ENCODE measurements around the gene NEXMIF.
"Not testable (repeated sequence)": the region's sequence is repeated elsewhere in the genome, so short reads cannot be mapped to it uniquely, and the experiment has no call there.

NEXMIF gene

DNA sequence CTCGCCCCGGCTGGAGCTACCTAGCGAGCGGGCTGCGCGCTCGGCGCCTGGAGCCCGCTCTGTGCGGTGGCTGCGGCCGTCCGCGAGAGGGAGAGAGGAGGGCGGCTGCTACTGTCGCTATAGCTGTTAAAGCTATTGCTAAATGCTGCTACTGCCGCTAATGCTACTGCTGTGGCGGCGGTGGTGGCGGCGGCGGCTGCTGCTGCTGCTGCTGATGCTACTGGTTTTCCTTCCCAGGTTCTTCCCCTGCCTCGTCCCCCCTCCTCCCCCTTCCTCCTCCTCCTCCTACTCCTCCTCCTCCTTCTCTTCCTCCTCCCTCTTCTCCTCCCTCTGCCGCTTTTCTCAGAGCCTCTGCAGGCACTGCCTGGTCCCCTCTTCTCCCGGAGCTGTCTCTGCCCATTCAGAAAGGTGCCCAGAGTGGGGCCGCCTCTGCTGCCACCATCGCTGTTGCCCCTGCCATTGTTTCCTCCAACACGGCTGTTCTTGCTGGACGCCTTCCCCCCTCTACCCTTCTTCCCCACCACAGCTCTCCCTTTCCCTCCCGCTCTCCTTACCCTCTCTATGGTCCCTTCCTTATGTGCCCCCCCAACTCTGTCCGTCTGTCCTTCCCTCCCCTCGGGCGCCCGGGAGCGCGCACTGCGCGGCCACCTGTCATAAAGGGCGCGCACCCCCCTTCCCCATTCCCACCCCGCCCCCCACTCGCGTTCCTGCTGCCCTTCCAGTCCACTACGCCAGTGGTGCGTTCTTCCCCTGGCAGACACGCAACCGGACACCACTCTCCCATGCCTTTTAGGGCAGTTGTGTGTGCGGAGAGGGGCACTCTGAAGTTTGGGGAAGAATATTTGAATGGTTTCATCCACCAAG lies at the start of gene NEXMIF:
Gene NEXMIF (minus strand): TSS at position 228 of the 864 bp plus-strand sequence.
- TF ChIP-seq, protein P1, sequence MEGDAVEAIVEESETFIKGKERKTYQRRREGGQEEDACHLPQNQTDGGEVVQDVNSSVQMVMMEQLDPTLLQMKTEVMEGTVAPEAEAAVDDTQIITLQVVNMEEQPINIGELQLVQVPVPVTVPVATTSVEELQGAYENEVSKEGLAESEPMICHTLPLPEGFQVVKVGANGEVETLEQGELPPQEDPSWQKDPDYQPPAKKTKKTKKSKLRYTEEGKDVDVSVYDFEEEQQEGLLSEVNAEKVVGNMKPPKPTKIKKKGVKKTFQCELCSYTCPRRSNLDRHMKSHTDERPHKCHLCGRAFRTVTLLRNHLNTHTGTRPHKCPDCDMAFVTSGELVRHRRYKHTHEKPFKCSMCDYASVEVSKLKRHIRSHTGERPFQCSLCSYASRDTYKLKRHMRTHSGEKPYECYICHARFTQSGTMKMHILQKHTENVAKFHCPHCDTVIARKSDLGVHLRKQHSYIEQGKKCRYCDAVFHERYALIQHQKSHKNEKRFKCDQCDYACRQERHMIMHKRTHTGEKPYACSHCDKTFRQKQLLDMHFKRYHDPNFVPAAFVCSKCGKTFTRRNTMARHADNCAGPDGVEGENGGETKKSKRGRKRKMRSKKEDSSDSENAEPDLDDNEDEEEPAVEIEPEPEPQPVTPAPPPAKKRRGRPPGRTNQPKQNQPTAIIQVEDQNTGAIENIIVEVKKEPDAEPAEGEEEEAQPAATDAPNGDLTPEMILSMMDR (IDR thresholded peaks at IDR 0.05; ENCODE audit: insufficient read depth, low read depth, low read length, missing control alignments): peak; percentile 22
- peak within 1 kb of the TSS; percentile 71 for H3K4me3 ChIP-seq (ENCODE audit: low read depth, low read length)
- DNase-seq (ENCODE audit: low read depth): peak; percentile 79

DNA sequence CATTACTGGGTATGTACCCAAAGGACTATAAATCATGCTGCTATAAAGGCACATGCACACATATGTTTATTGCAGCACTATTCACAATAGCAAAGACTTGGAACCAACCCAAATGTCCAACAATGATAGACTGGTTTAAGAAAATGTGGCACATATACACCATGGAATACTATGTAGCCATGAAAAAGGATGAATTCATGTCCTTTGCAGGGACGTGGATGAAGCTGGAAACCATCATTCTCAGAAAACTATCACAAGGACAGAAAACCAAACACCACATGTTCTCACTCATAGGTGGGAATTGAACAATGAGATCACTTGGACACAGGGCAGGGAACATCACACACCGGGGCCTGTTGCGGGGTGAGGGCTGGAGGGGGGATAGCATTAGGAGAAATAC lies 36.7 kb upstream of the NEXMIF start:
- H3K4me3 ChIP-seq (ENCODE audit: low read depth, low read length); DNase-seq (ENCODE audit: low read depth): not testable (repeated sequence)

DNA sequence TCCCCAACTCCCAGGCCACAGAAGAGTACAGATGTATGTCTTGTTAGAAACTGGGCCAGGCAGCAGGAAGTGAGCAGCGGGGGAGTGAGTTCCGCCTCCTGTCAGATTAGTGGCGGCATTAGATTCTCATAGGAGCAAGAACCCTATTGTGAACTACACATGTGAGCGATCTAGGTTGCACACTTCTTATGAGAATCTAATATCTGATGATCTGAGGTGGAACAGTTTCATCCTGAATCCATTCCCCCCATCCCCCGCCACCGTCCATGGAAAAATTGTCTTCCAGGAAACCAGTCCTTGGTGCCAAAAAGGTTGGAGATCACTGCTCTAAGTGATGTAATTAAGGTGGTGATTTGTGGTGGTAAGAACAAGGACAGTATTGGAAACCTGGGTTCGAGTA lies 24.5 kb upstream of the NEXMIF start:
- peak; percentile 23 for DNase-seq (ENCODE audit: low read depth)
- H3K4me3 ChIP-seq (ENCODE audit: low read depth, low read length): no peak overlapping the region
- TF ChIP-seq, protein P1 (IDR thresholded peaks at IDR 0.05; ENCODE audit: insufficient read depth, low read depth, low read length, missing control alignments): no peak

DNA sequence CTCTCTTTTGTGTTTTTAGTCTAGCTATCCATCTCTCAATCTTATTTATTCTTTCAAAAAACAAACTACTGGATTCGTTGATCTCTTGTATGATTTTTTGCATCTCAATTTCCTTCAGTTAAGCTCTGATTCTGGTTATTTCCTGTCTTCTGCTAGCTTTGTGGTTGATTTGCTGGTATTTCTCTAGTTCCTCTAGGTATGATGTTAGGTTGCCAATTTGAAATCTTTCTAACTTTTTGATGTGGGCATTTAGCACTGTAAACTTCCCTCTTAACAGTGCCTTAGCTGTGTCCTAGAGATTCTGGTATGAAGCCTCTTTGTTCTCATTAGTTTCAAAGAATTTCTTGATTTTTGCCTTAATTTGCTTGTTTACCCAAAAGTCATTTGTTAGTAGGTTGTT lies 15.2 kb upstream of the NEXMIF start:
- TF ChIP-seq, protein P1 (IDR thresholded peaks at IDR 0.05; ENCODE audit: insufficient read depth, low read depth, low read length, missing control alignments): no peak
- no peak overlapping the region for H3K4me3 ChIP-seq (ENCODE audit: low read depth, low read length)
- no peak for DNase-seq (ENCODE audit: low read depth)

DNA sequence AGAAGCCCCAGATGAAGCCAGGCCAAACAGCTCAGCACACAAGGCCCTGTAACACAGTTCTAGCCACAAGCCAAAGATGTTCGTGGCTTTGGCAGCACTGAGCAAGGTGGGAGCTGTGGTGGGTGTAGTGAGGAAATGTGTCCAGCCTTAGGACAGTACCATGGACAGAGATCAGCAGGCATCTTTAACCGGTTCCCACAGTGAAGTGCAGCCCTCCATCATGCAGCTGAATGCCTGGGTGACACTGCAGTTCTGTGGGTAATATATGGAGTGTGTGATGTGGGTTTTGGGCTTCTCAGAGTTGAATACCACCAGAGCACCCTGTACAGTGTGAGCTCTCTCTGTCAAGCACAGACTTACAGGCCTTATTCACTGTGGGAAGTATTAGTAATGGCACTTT lies 6.0 kb upstream of the NEXMIF start:
- DNase-seq (ENCODE audit: low read depth): peak; percentile 25
- no peak overlapping the region for H3K4me3 ChIP-seq (ENCODE audit: low read depth, low read length)
- TF ChIP-seq, protein P1 (IDR thresholded peaks at IDR 0.05; ENCODE audit: insufficient read depth, low read depth, low read length, missing control alignments): no peak

DNA sequence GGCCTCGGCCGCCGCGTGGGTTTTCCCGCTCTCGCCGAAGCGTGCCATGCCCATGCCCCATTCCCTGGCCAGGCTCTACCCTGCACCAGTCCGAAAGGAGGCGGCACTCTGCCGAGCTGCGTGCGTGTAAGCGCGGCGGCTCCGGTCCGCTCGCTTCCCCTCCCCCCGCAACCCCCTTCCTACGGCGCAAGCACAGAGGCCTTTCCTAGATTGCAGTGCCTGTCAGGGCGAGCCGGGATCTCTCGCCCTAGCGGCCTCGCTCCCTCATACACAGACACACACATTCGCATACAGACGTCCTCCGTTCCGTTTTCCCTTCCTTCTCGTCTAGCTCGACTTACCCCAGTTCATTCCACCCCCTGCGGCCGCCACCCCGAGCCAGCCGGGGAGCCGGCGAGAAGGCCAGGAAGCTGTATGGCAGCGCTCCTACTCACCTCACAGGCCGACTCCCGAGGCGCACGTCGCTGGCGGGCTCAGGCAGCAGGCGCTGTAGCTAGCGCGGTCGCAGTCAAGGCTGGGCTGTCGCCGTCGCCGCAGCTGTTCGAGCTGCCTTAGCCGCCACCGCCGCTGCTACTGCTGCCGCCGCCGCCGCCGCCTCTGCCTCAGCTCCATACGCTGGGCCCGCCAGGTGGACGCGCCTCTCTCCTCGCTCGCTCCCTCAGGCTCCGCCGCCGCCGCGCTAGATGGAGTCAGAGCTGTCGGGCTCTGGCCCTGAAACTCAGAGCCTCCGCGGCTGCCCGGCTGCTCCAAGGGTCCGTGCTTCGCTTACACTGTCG lies 615 bp downstream of the NEXMIF start:
- TF ChIP-seq, protein P1 (IDR thresholded peaks at IDR 0.05; ENCODE audit: insufficient read depth, low read depth, low read length, missing control alignments): no peak
- DNase-seq (ENCODE audit: low read depth): peak; percentile 80
- H3K4me3 ChIP-seq (ENCODE audit: low read depth, low read length): peak overlapping the region; percentile 71

DNA sequence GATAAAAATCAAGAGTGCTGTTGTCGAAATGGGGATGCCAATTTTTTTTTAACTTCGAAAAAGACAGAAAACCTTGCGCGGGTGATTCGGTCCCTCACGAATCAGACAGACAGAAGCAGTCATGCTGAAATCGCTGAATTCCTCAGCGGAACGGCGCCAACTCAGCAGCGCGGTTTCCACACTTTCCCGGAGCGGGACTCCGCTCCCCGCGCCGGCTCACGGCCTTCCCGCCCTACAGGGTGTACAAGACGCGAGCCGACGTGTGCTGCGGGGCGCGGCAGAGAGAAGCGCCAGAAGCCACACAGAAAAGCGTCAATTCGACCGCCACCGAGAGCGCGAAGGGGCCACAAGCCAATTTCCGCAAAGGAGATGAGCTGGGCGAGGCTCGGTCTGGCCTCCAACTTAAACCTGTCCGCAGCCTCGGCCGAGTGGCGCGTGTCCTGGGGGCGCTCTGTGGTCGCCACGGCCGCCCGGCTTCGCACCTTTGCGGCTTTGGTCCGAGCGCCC lies 1.3 kb downstream of the NEXMIF start:
- TF ChIP-seq, protein P1 (IDR thresholded peaks at IDR 0.05; ENCODE audit: insufficient read depth, low read depth, low read length, missing control alignments): no peak
- peak overlapping the region; percentile 71 for H3K4me3 ChIP-seq (ENCODE audit: low read depth, low read length)
- peak; percentile 16 for DNase-seq (ENCODE audit: low read depth)
